ENCODE results near the gene EPS15.

The EPS15 gene

DNA sequence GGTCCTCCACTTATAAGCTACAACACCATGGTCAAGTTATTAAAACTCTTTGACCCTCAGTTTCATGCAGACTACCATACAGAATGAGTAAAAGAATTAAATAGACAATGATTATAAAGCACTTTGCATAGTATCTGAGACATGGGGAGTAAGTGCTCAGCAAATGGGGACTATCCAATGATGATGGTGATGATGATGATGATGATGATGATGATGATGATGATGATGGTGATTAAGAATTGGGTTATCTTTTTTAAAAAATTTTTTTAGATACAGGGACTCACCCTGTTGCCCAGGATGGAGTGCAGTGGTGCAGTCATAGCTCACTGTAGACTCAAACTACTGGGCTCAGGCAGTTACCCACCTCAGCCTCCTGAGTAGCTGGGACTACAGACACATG is 8.1 kb upstream of the EPS15 start:
- ChIA-PET POLR2A (no interaction called here), CTCF (interaction anchor here (1.5 kb wide), 1 partner anchor 8 kb away, joined by 5 read pairs; no protein-coding TSS in a partner anchor)

DNA sequence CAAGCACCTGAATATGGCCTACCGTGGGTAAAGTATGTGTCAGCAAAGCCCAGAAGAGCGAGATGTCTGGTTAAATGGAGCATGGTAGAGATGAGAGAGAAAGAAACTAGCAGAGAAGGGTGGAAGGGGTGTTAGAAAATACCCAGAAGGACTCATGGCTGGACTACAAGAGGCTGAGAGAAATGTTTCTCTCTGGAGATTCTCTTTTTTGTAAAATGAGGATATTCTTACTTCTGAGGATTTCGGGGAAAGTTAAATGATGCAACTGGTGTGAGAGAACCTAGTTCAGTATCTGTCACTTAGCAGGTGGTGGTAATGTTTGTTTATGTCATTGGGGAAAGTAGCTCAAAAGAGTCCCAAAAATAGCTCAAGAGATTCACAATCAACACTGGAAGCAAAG is 7.2 kb upstream of the EPS15 start:
- TF ChIP-seq ZNF791 (tag by site-specific recombination; IDR thresholded peaks at IDR 0.05) (no peak), PRDM1 (tag by site-specific recombination; IDR thresholded peaks at IDR 0.05) (0 out of 2 replicates have a peak, but pooled peaks have one; percentile 8)
- H3K9me3 ChIP-seq (ENCODE audit: control insufficient read depth, insufficient read depth, low read depth, low read length): no peaks in the 10 kb centered on the region
- no peaks in the 10 kb centered on the region for H3K36me3 ChIP-seq (ENCODE audit: control insufficient read depth in 2 of 2, insufficient read depth in 1 of 2, low read length in 2 of 2)
- CTCF ChIA-PET: interaction anchor here (1.5 kb wide), 1 partner anchor 9 kb away, joined by 5 read pairs; no protein-coding TSS in a partner anchor
- H3K4me1 ChIP-seq (ENCODE audit: control insufficient read depth, insufficient read depth, low read length): no peaks in the 10 kb centered on the region
- H3K4me3 ChIP-seq (ENCODE audit: low read depth, low read length): no peak overlapping the region
- no peak overlapping the region for H3K27ac ChIP-seq (ENCODE audit: extremely low read depth, low read depth, low read length)
- POLR2A ChIA-PET: no interaction called here

More for the DNA sequence above, 8.1 kb upstream of the EPS15 start:
- no peak overlapping the region for H3K4me3 ChIP-seq (ENCODE audit: low read depth, low read length)
- no peak overlapping the region for H3K27ac ChIP-seq (ENCODE audit: extremely low read depth, low read depth, low read length)
- H3K4me1 ChIP-seq (ENCODE audit: control insufficient read depth, insufficient read depth, low read length): no peaks in the 10 kb centered on the region
- H3K36me3 ChIP-seq (ENCODE audit: control insufficient read depth in 2 of 2, insufficient read depth in 1 of 2, low read length in 2 of 2): no peaks in the 10 kb centered on the region
- TF ChIP-seq, protein P1, sequence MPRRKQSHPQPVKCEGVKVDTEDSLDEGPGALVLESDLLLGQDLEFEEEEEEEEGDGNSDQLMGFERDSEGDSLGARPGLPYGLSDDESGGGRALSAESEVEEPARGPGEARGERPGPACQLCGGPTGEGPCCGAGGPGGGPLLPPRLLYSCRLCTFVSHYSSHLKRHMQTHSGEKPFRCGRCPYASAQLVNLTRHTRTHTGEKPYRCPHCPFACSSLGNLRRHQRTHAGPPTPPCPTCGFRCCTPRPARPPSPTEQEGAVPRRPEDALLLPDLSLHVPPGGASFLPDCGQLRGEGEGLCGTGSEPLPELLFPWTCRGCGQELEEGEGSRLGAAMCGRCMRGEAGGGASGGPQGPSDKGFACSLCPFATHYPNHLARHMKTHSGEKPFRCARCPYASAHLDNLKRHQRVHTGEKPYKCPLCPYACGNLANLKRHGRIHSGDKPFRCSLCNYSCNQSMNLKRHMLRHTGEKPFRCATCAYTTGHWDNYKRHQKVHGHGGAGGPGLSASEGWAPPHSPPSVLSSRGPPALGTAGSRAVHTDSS (tag by site-specific recombination; IDR thresholded peaks at IDR 0.05): peak; percentile 97
- TF ChIP-seq OSR2 (tag by site-specific recombination; IDR thresholded peaks at IDR 0.05) (no peak), ZNF140 (tag by site-specific recombination; IDR thresholded peaks at IDR 0.05) (no peak)
- H3K9me3 ChIP-seq (ENCODE audit: control insufficient read depth, insufficient read depth, low read depth, low read length): no peaks in the 10 kb centered on the region

DNA sequence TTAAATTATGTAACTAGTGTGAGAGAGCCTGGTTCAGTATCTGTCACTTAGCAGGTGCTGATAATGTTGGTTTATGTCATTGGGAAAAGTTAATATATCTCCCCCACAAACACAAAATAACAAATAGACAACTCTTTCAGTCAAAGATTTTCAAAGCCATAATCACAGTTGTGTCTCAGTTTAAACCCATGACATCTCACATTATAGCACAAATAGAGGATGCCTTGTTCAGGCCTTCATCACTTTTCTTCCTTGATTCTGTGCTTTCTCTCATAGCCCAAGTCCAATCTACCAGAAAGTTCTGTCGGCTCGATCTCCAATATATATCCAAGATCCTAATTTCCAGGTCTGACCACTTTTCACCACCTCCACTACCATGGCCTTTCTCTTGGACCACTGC is 6.2 kb upstream of the EPS15 start:
- H3K4me1 ChIP-seq (ENCODE audit: control insufficient read depth, insufficient read depth, low read length): no peaks in the 10 kb centered on the region
- H3K36me3 ChIP-seq (ENCODE audit: control insufficient read depth in 2 of 2, insufficient read depth in 1 of 2, low read length in 2 of 2): no peaks in the 10 kb centered on the region
- no peak overlapping the region for H3K27ac ChIP-seq (ENCODE audit: extremely low read depth, low read depth, low read length)
- H3K4me3 ChIP-seq (ENCODE audit: low read depth, low read length): no peak overlapping the region
- ChIA-PET POLR2A (no interaction called here), CTCF (no interaction called here)
- TF ChIP-seq, protein P2, sequence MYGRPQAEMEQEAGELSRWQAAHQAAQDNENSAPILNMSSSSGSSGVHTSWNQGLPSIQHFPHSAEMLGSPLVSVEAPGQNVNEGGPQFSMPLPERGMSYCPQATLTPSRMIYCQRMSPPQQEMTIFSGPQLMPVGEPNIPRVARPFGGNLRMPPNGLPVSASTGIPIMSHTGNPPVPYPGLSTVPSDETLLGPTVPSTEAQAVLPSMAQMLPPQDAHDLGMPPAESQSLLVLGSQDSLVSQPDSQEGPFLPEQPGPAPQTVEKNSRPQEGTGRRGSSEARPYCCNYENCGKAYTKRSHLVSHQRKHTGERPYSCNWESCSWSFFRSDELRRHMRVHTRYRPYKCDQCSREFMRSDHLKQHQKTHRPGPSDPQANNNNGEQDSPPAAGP (tag by site-specific recombination; IDR thresholded peaks at IDR 0.05): no peak
- TF ChIP-seq, protein P3, sequence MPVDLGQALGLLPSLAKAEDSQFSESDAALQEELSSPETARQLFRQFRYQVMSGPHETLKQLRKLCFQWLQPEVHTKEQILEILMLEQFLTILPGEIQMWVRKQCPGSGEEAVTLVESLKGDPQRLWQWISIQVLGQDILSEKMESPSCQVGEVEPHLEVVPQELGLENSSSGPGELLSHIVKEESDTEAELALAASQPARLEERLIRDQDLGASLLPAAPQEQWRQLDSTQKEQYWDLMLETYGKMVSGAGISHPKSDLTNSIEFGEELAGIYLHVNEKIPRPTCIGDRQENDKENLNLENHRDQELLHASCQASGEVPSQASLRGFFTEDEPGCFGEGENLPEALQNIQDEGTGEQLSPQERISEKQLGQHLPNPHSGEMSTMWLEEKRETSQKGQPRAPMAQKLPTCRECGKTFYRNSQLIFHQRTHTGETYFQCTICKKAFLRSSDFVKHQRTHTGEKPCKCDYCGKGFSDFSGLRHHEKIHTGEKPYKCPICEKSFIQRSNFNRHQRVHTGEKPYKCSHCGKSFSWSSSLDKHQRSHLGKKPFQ (tag by site-specific recombination; IDR thresholded peaks at IDR 0.05): no peak
- TF ChIP-seq, protein P4, sequence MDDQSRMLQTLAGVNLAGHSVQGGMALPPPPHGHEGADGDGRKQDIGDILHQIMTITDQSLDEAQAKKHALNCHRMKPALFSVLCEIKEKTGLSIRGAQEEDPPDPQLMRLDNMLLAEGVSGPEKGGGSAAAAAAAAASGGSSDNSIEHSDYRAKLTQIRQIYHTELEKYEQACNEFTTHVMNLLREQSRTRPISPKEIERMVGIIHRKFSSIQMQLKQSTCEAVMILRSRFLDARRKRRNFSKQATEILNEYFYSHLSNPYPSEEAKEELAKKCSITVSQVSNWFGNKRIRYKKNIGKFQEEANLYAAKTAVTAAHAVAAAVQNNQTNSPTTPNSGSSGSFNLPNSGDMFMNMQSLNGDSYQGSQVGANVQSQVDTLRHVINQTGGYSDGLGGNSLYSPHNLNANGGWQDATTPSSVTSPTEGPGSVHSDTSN (CRISPR knock-in tag; IDR thresholded peaks at IDR 0.05): no peak
- no peak for TF ChIP-seq MZF1 (tag by site-specific recombination; IDR thresholded peaks at IDR 0.05; ENCODE audit: borderline replicate concordance)
- no peak for TF ChIP-seq ZNF623 (tag by site-specific recombination; IDR thresholded peaks at IDR 0.05)
- TF ChIP-seq ZNF654 (tag by site-specific recombination; IDR thresholded peaks at IDR 0.05; ENCODE audit: low read depth): no peak
- no peak for TF ChIP-seq ZNF670 (tag by site-specific recombination; IDR thresholded peaks at IDR 0.05; ENCODE audit: low read depth)
- no peak for TF ChIP-seq ZNF830 (tag by site-specific recombination; IDR thresholded peaks at IDR 0.05; ENCODE audit: low read depth)
- no peaks in the 10 kb centered on the region for H3K9me3 ChIP-seq (ENCODE audit: control insufficient read depth, insufficient read depth, low read depth, low read length)

DNA sequence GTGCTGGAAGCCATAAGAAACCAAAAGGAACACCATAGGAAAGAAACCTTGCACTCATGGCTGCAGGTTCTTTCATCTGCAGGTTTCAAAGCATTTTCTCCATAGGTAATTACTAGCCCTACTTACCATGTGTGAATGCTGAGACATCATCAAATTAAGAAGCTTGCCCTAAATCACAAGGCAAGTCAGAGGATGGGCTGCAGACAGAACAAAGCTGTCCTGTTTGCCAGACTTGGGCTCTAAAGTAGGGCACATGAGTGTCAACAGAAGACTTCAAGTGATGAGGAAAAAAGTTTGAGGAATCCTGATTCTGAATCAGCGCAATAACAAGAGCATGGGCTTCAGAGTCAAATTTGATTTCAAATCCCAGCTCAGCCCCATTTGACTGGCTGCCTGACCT is 5.8 kb upstream of the EPS15 start:
- ChIA-PET POLR2A (no interaction called here), CTCF (no interaction called here)
- Histone ChIP-seq H3K9me3 (ENCODE audit: control insufficient read depth, insufficient read depth, low read depth, low read length) (no peaks in the 10 kb centered on the region), H3K4me1 (ENCODE audit: control insufficient read depth, insufficient read depth, low read length) (peaks cover 1% of the 10 kb centered on the region; the same call in 1 of the 2 replicates), H3K27ac (ENCODE audit: extremely low read depth, low read depth, low read length) (no peak overlapping the region), H3K4me3 (ENCODE audit: low read depth, low read length) (no peak overlapping the region), H3K36me3 (ENCODE audit: control insufficient read depth in 2 of 2, insufficient read depth in 1 of 2, low read length in 2 of 2) (no peaks in the 10 kb centered on the region)
- TF ChIP-seq ZNF558 (tag by site-specific recombination; IDR thresholded peaks at IDR 0.05) (no peak), ZNF76 (tag by site-specific recombination; IDR thresholded peaks at IDR 0.05; ENCODE audit: borderline replicate concordance, low read depth) (no peak), ZNF701 (tag by site-specific recombination; IDR thresholded peaks at IDR 0.05) (no peak), ZNF302 (tag by site-specific recombination; IDR thresholded peaks at IDR 0.05; ENCODE audit: low read depth) (no peak)
- TF ChIP-seq, protein P5, sequence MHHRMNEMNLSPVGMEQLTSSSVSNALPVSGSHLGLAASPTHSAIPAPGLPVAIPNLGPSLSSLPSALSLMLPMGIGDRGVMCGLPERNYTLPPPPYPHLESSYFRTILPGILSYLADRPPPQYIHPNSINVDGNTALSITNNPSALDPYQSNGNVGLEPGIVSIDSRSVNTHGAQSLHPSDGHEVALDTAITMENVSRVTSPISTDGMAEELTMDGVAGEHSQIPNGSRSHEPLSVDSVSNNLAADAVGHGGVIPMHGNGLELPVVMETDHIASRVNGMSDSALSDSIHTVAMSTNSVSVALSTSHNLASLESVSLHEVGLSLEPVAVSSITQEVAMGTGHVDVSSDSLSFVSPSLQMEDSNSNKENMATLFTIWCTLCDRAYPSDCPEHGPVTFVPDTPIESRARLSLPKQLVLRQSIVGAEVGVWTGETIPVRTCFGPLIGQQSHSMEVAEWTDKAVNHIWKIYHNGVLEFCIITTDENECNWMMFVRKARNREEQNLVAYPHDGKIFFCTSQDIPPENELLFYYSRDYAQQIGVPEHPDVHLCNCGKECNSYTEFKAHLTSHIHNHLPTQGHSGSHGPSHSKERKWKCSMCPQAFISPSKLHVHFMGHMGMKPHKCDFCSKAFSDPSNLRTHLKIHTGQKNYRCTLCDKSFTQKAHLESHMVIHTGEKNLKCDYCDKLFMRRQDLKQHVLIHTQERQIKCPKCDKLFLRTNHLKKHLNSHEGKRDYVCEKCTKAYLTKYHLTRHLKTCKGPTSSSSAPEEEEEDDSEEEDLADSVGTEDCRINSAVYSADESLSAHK (tag by site-specific recombination; IDR thresholded peaks at IDR 0.05): no peak
- TF ChIP-seq, protein P6, sequence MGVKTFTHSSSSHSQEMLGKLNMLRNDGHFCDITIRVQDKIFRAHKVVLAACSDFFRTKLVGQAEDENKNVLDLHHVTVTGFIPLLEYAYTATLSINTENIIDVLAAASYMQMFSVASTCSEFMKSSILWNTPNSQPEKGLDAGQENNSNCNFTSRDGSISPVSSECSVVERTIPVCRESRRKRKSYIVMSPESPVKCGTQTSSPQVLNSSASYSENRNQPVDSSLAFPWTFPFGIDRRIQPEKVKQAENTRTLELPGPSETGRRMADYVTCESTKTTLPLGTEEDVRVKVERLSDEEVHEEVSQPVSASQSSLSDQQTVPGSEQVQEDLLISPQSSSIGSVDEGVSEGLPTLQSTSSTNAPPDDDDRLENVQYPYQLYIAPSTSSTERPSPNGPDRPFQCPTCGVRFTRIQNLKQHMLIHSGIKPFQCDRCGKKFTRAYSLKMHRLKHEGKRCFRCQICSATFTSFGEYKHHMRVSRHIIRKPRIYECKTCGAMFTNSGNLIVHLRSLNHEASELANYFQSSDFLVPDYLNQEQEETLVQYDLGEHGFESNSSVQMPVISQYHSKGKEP (tag by site-specific recombination; IDR thresholded peaks at IDR 0.05): no peak
